SK-N-SH (cell line): ENCODE measurements around the gene PTCH2. TPM values are rescaled to one million over a fixed set of nuclear protein-coding genes. Genes with fewer than 3 reads are reported as not detected.

Experiments used
- CTCF ChIA-PET: fragments of 300-600, 350-600 bp; formaldehyde crosslinking; extraction: SDS; loops from one replicate; lab custom pipeline; 2021; lab: Yijun Ruan, JAX
- POLR2A ChIA-PET: fragments of 350-600 bp; sonication (Branson Sonifier 250); formaldehyde crosslinking; extraction: SDS; loops from one replicate; lab custom pipeline; 2020; ENCODE audit warnings: antibody characterized with exemption, inconsistent platforms; lab: Yijun Ruan, JAX
- DNase-seq: peaks from one replicate; pipeline ENCODE4 v3.0.0; 2012
- H2AFZ ChIP-seq: fragments of 200-600 bp; sonication (generic); 2 replicates; pipeline ENCODE4 v1.8.1; 2016; ENCODE audit warnings: antibody characterized with exemption, mild to moderate bottlenecking, low read depth
- H3F3A ChIP-seq: fragments of 200-600 bp; sonication (generic); replicated peaks from 2 replicates; pipeline ENCODE3; 2016; ENCODE audit warnings: antibody characterized with exemption, mild to moderate bottlenecking; ENCODE audit not compliant: insufficient read depth
- H3K27ac ChIP-seq, 2 experiments: fragments of 200-500 bp in 1 of 2; fragments of 200-600 bp in 1 of 2; sonication (Bioruptor generic) in 1 of 2; sonication (generic), shearing (Covaris generic) in 1 of 2; 2 replicates each; pipeline versions ENCODE4 v1.5.1 to v1.6.1; 2014 to 2016; ENCODE audit warnings: low read depth in 2 of 2, inconsistent platforms in 1 of 2, low read length in 1 of 2, mild to moderate bottlenecking in 1 of 2, mixed read lengths in 1 of 2
- H3K27me3 ChIP-seq: fragments of 200-600 bp; sonication (generic), shearing (Covaris generic); 2 replicates; pipeline ENCODE4 v1.6.1; 2016; ENCODE audit warnings: mixed run types; ENCODE audit not compliant: insufficient read depth
- H3K36me3 ChIP-seq, 2 experiments: fragments of 200-500 bp in 1 of 2; fragments of 200-600 bp in 1 of 2; sonication (Bioruptor generic) in 1 of 2; sonication (generic) in 1 of 2; replicated peaks in 1 of 2; 2 replicates each; pipeline versions ENCODE3 to v1.5.1; 2014 to 2016; ENCODE audit warnings: low read length in 1 of 2, mild to moderate bottlenecking in 1 of 2; ENCODE audit not compliant: insufficient read depth in 2 of 2, control insufficient read depth in 1 of 2
- H3K4me1 ChIP-seq, 2 experiments: fragments of 200-500 bp in 1 of 2; fragments of 200-600 bp in 1 of 2; sonication (Bioruptor generic) in 1 of 2; sonication (generic), shearing (Covaris generic) in 1 of 2; 2 replicates each; pipeline versions ENCODE4 v1.5.1 to v1.6.1; 2014 to 2016; ENCODE audit warnings: low read depth in 1 of 2, low read length in 1 of 2, mixed run types in 1 of 2; ENCODE audit not compliant: insufficient read depth in 2 of 2, control insufficient read depth in 1 of 2
- H3K4me2 ChIP-seq: fragments of 200-600 bp; sonication (generic), shearing (Covaris generic); 2 replicates; pipeline ENCODE4 v1.6.1; 2017; ENCODE audit warnings: mixed run types
- H3K4me3 ChIP-seq, 2 experiments: fragments of 200-500 bp in 1 of 2; fragments of 200-600 bp in 1 of 2; sonication (Bioruptor generic) in 1 of 2; sonication (generic), shearing (Covaris generic) in 1 of 2; 2 replicates each; pipeline versions ENCODE4 v1.5.1 to v1.8.1; 2014 to 2016; ENCODE audit warnings: low read depth in 2 of 2, inconsistent platforms in 1 of 2, low read length in 1 of 2, mild to moderate bottlenecking in 1 of 2, mixed read lengths in 1 of 2, moderate library complexity in 1 of 2
- H3K79me2 ChIP-seq: fragments of 200-600 bp; sonication (generic); 2 replicates; pipeline ENCODE4 v1.8.1; 2017; ENCODE audit warnings: mild to moderate bottlenecking; ENCODE audit not compliant: insufficient read depth
- H3K9ac ChIP-seq: fragments of 200-600 bp; sonication (generic); 2 replicates; pipeline ENCODE4 v1.6.1; 2017; ENCODE audit warnings: mixed run types
- H3K9me2 ChIP-seq: fragments of 200-600 bp; sonication (generic); 2 replicates; pipeline ENCODE4 v1.6.1; 2017; ENCODE audit warnings: mixed run types
- H3K9me3 ChIP-seq: fragments of 200-600 bp; sonication (generic); 2 replicates; pipeline ENCODE4 v1.6.1; 2017; ENCODE audit warnings: mixed run types, mild to moderate bottlenecking, moderate library complexity
- H4K20me1 ChIP-seq: fragments of 200-600 bp; sonication (generic); 2 replicates; pipeline ENCODE4 v1.6.1; 2017; ENCODE audit warnings: mild to moderate bottlenecking, mixed run types; ENCODE audit not compliant: insufficient read depth
- ELF1 ChIP-seq: IDR thresholded peaks from 2 replicates; pipeline ENCODE4 v1.4.0; 2012
- MEF2A ChIP-seq: IDR thresholded peaks from 2 replicates; pipeline ENCODE4 v1.4.0; 2012; ENCODE audit warnings: low read depth, borderline replicate concordance
- MXI1 ChIP-seq: IDR thresholded peaks from 2 replicates; pipeline ENCODE4 v1.6.1; 2012; ENCODE audit warnings: mild to moderate bottlenecking, low read depth, low read length, improper control_type of control experiment
- SMC3 ChIP-seq: IDR thresholded peaks from 2 replicates; pipeline ENCODE4 v1.6.1; 2012; ENCODE audit warnings: low read depth, low read length, improper control_type of control experiment
- TAF1 ChIP-seq: IDR thresholded peaks from 2 replicates; pipeline ENCODE4 v1.6.1; 2012; ENCODE audit warnings: low read depth, mild to moderate bottlenecking, low read length, moderate library complexity, borderline replicate concordance
- YY1 ChIP-seq: IDR thresholded peaks from 2 replicates; pipeline ENCODE4 v1.4.0; 2012; ENCODE audit warnings: low read depth, mild to moderate bottlenecking
- WGBS: methylation state at CpG from one replicate; pipeline ENCODE4 v1.1.6; 2017; ENCODE audit warnings: low lambda C conversion rate; 5-methylcytosine and 5-hydroxymethylcytosine counted together
- polyA plus RNA-seq, 3 experiments: library from polyadenylated mRNA; depleted of rRNA; stranded (reverse); fragments of >200 nt; gene quantifications; 2 replicates each; pipeline ENCODE4 v1.2.3, GENCODE V29; 2012
- TF ChIP-seq, protein P1 (sequence below): IDR thresholded peaks from 2 replicates; pipeline ENCODE4 v1.4.0; 2012; ENCODE audit warnings: low read depth, borderline replicate concordance
- TF ChIP-seq, protein P2 (sequence below): IDR thresholded peaks from 2 replicates; pipeline ENCODE4; 2012
- TF ChIP-seq, protein P3 (sequence below): fragments of 150-350 bp; IDR thresholded peaks from 2 replicates; pipeline ENCODE4 v1.6.1; 2017; ENCODE audit warnings: antibody characterized with exemption, low read length, low read depth, borderline replicate concordance
- TF ChIP-seq, protein P4 (sequence below): IDR thresholded peaks from 2 replicates; pipeline ENCODE4 v1.6.1; 2012; ENCODE audit warnings: mild to moderate bottlenecking, low read depth, low read length, moderate library complexity

The PTCH2 gene
- polyA plus RNA-seq, 1 of the 3 experiments (the other 2 are of a cell fraction), result 1.2 TPM

DNA sequence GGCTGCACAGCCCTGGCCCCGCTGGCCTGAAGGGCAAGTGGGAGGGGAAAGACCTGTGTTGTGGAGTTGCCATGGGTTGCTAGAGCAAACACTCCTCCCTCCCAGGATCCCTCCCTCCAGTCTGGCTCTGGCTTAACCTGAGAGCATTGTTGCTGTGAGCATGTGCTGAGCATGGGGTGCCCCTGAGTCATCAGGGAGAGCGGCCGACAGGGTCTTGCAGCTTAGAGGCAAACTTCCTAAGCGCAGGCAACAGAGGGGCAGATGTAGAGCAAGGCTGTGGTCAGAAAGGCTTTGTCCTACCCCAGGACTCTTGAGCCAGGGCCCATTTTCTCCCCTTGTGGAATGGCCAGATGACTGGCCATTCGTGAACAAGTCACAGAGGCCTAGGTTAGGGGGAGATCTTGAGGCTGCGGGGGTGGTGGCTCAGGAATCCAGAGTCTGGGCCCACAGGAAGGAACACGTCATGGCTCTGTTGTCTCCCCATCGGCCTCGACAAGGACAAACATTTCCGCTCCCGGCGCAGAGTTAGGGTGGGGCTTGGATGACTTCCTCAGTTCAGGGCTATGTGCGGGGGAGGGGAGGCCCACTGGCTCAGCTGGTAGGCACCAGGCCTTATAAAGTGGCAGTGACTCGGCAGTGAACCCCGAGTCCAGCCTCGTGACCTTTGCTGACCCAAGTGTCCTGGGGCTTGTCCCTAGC, 35.5 kb downstream of the PTCH2 start (continued):
- TF ChIP-seq, protein P1, sequence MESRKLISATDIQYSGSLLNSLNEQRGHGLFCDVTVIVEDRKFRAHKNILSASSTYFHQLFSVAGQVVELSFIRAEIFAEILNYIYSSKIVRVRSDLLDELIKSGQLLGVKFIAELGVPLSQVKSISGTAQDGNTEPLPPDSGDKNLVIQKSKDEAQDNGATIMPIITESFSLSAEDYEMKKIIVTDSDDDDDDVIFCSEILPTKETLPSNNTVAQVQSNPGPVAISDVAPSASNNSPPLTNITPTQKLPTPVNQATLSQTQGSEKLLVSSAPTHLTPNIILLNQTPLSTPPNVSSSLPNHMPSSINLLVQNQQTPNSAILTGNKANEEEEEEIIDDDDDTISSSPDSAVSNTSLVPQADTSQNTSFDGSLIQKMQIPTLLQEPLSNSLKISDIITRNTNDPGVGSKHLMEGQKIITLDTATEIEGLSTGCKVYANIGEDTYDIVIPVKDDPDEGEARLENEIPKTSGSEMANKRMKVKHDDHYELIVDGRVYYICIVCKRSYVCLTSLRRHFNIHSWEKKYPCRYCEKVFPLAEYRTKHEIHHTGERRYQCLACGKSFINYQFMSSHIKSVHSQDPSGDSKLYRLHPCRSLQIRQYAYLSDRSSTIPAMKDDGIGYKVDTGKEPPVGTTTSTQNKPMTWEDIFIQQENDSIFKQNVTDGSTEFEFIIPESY, result no peak
- TF ChIP-seq MXI1 (0 out of 2 replicates have a peak, but pooled peaks have one; percentile 22), SMC3 (no peak), MEF2A (no peak)
- TF ChIP-seq, protein P2, sequence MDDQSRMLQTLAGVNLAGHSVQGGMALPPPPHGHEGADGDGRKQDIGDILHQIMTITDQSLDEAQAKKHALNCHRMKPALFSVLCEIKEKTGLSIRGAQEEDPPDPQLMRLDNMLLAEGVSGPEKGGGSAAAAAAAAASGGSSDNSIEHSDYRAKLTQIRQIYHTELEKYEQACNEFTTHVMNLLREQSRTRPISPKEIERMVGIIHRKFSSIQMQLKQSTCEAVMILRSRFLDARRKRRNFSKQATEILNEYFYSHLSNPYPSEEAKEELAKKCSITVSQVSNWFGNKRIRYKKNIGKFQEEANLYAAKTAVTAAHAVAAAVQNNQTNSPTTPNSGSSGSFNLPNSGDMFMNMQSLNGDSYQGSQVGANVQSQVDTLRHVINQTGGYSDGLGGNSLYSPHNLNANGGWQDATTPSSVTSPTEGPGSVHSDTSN, result peak; percentile 58
- TF ChIP-seq, protein P3, sequence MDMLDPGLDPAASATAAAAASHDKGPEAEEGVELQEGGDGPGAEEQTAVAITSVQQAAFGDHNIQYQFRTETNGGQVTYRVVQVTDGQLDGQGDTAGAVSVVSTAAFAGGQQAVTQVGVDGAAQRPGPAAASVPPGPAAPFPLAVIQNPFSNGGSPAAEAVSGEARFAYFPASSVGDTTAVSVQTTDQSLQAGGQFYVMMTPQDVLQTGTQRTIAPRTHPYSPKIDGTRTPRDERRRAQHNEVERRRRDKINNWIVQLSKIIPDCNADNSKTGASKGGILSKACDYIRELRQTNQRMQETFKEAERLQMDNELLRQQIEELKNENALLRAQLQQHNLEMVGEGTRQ, result no peak

DNA sequence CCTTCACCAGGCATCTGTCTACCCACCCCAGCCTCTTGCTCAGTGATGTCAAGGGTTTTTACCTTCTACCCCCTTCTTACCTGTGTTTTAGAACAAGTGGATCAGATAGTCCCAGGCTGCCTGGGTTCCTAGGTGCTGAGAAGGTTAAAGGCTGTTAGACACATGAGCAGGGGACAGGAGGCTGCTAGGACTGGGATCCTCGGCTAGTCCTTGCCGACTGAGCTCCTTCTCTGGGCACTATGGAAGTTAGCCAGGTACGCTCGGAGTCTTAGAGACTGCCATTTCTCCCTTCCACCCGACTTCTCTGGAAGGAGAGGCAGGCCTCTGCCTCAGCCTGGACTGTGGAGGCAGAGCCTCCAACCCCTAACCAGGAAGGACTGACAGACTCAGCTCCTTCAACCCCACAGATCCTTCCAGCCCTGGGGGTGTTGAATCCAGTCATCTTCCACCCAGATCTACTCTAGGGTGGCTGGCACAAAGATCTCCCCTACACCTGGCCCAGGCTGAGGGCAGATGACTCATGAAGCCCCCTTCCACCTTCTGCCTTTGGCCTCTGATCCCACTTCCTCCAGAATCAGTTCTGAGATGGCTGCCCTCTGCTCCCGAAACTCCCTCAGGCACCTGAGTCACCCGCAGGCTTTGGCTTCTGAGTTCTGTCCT, 36.2 kb downstream of the PTCH2 start, which contains the start of gene DYNLT4:
TSS of gene DYNLT4 (minus strand) at position 648 of the 660 bp plus-strand sequence. CDS start 683 bp downstream, outside the sequence.
- peak within 1 kb of the TSS; percentile 94 to 100 for H3K27ac ChIP-seq
- peaks cover 57 to 79% of the 10 kb centered on the region in 2 experiments; a peak in 3 of 4 replicates for H3K4me1 ChIP-seq
- H3K4me3 ChIP-seq, result peak within 1 kb of the TSS; percentile 43 to 54; a peak in 3 of 4 replicates
- peak within 1 kb of the TSS; percentile 94 for H3K9ac ChIP-seq
- ChIA-PET CTCF (interaction anchor here (1.5 kb wide), 1 partner anchor 77 kb away, joined by 4 read pairs; no protein-coding TSS in a partner anchor), POLR2A (interaction anchor here (3.2 kb wide), 1 partner anchor 12 kb away, joined by 15 read pairs; no protein-coding TSS in a partner anchor)
- H3K79me2 ChIP-seq, result peaks cover 70% of the 10 kb centered on the region
- no peaks in the 10 kb centered on the region for H3K27me3 ChIP-seq
- peaks cover 43 to 53% of the 10 kb centered on the region in 2 experiments for H3K36me3 ChIP-seq
- TF ChIP-seq, protein P3, result no peak
- TF ChIP-seq, protein P4, sequence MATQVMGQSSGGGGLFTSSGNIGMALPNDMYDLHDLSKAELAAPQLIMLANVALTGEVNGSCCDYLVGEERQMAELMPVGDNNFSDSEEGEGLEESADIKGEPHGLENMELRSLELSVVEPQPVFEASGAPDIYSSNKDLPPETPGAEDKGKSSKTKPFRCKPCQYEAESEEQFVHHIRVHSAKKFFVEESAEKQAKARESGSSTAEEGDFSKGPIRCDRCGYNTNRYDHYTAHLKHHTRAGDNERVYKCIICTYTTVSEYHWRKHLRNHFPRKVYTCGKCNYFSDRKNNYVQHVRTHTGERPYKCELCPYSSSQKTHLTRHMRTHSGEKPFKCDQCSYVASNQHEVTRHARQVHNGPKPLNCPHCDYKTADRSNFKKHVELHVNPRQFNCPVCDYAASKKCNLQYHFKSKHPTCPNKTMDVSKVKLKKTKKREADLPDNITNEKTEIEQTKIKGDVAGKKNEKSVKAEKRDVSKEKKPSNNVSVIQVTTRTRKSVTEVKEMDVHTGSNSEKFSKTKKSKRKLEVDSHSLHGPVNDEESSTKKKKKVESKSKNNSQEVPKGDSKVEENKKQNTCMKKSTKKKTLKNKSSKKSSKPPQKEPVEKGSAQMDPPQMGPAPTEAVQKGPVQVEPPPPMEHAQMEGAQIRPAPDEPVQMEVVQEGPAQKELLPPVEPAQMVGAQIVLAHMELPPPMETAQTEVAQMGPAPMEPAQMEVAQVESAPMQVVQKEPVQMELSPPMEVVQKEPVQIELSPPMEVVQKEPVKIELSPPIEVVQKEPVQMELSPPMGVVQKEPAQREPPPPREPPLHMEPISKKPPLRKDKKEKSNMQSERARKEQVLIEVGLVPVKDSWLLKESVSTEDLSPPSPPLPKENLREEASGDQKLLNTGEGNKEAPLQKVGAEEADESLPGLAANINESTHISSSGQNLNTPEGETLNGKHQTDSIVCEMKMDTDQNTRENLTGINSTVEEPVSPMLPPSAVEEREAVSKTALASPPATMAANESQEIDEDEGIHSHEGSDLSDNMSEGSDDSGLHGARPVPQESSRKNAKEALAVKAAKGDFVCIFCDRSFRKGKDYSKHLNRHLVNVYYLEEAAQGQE, result no peak
- TF ChIP-seq ELF1, result 0 out of 2 replicates have a peak, but pooled peaks have one; percentile 2
- TF ChIP-seq YY1, result peak; percentile 41; the same call in 1 of the 2 replicates
- peak; percentile 46; the same call in 1 of the 2 replicates for TF ChIP-seq TAF1
- no peaks in the 10 kb centered on the region for H3K9me2 ChIP-seq
- peak within 1 kb of the TSS; percentile 76 for H3K4me2 ChIP-seq
- DNase-seq, result no peak
- no peak within 1 kb of the TSS for H2AFZ ChIP-seq
- peaks cover 73% of the 10 kb centered on the region for H3F3A ChIP-seq
- whole genome bisulfite sequencing, result 60% methylated on average over 6 of the region's 7 CpGs
- H4K20me1 ChIP-seq, result peaks cover 18% of the 10 kb centered on the region
- H3K9me3 ChIP-seq, result no peaks in the 10 kb centered on the region
